Breast epithelium (tissue), 3 donors: ENCODE results near the gene MPST.

ENCODE experiments used
- CTCF ChIP-seq, 3 donors: fragments of 450-650 bp; IDR thresholded peaks; one replicate each; pipeline ENCODE4 v1.5.1; 2016 to 2017; ENCODE audit warnings: antibody characterized with exemption in 3 of 3, mild to moderate bottlenecking in 3 of 3, moderate library complexity in 3 of 3
- POLR2A ChIP-seq: fragments of 450-650 bp; IDR thresholded peaks from one replicate; pipeline ENCODE4 v1.6.1; 2016; ENCODE audit warnings: antibody characterized with exemption, mild to moderate bottlenecking, moderate library complexity
- POLR2AphosphoS5 ChIP-seq, 3 donors: sonication (generic); formaldehyde crosslinking; IDR thresholded peaks; one replicate each; pipeline ENCODE4 v1.6.1; 2017; ENCODE audit warnings: antibody characterized with exemption in 3 of 3

GRCh38 chr22:37048133-37048532 is 28.6 kb downstream of the MPST start:
- TF ChIP-seq CTCF (IDR thresholded peaks at IDR 0.05) (no peak), POLR2A (no peak), POLR2AphosphoS5 (IDR thresholded peaks at IDR 0.05) (no peak)
